Measurements from ENCODE around the gene PPFIBP1.

PPFIBP1 gene

GRCh38 chr12:27513155-27513824, 10.7 kb upstream of the PPFIBP1 start:
- no peaks in the 10 kb centered on the region for H3K9me3 ChIP-seq
- peaks cover 0 to 12% (median 0%) of the 10 kb centered on the region in 4 donors for H3K4me1 ChIP-seq
- H3K4me3 ChIP-seq = no peak overlapping the region
- no peaks in the 10 kb centered on the region for H3K27me3 ChIP-seq
- H3K27ac ChIP-seq = no peak overlapping the region
- intact Hi-C loops (cut with DNase I; ENCODE audit: low total_unique reads) = no loop called here
- no peak for TF ChIP-seq CTCF (IDR thresholded peaks at IDR 0.05)
- H3K36me3 ChIP-seq = no peaks in the 10 kb centered on the region
- no peak for DNase-seq

DNA sequence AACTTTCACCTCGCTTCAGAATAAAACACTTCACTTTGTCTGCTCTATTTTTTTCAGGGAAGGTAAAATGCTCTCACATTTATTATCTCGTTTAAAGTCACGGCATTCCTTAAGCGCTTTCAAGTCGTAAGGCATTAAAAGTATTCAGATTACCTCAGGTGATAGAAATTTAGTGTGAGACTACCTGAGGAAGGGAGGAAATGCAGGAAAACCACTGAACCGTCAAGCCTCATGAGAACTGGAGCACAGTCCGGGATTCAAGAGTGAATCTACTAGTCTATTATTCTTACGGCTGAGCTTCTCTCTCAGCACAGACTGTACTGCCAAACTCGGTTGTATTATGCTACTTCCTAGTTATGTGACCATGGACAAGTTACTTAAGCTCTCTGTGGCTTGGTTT, 8.3 kb upstream of the PPFIBP1 start:
- no peaks in the 10 kb centered on the region for H3K9me3 ChIP-seq
- no peaks in the 10 kb centered on the region for H3K36me3 ChIP-seq
- no peak overlapping the region for H3K27ac ChIP-seq
- intact Hi-C loops (cut with DNase I; ENCODE audit: low total_unique reads) = no loop called here
- peaks cover 0 to 12% (median 0%) of the 10 kb centered on the region in 4 donors for H3K4me1 ChIP-seq
- no peak for DNase-seq
- TF ChIP-seq CTCF (IDR thresholded peaks at IDR 0.05) = no peak
- no peaks in the 10 kb centered on the region for H3K27me3 ChIP-seq
- H3K4me3 ChIP-seq = no peak overlapping the region

GRCh38 chr12:27516625-27517024, 7.4 kb upstream of the PPFIBP1 start:
- Histone ChIP-seq H3K4me1 (peaks cover 0 to 8% (median 0%) of the 10 kb centered on the region in 4 donors), H3K36me3 (no peaks in the 10 kb centered on the region), H3K27ac (no peak overlapping the region), H3K9me3 (no peaks in the 10 kb centered on the region), H3K4me3 (no peak overlapping the region), H3K27me3 (no peaks in the 10 kb centered on the region)
- no peak for TF ChIP-seq CTCF (IDR thresholded peaks at IDR 0.05)
- no peak for DNase-seq
- intact Hi-C loops (cut with DNase I; ENCODE audit: low total_unique reads) = no loop called here

GRCh38 chr12:27517546-27517945, 6.5 kb upstream of the PPFIBP1 start:
- intact Hi-C loops (cut with DNase I; ENCODE audit: low total_unique reads) = no loop called here
- TF ChIP-seq CTCF (IDR thresholded peaks at IDR 0.05) = no peak
- Histone ChIP-seq H3K36me3 (no peaks in the 10 kb centered on the region), H3K27ac (no peak overlapping the region), H3K4me3 (no peak overlapping the region), H3K9me3 (no peaks in the 10 kb centered on the region), H3K4me1 (peaks cover 0 to 6% (median 0%) of the 10 kb centered on the region in 4 donors), H3K27me3 (no peaks in the 10 kb centered on the region)
- DNase-seq = no peak

DNA sequence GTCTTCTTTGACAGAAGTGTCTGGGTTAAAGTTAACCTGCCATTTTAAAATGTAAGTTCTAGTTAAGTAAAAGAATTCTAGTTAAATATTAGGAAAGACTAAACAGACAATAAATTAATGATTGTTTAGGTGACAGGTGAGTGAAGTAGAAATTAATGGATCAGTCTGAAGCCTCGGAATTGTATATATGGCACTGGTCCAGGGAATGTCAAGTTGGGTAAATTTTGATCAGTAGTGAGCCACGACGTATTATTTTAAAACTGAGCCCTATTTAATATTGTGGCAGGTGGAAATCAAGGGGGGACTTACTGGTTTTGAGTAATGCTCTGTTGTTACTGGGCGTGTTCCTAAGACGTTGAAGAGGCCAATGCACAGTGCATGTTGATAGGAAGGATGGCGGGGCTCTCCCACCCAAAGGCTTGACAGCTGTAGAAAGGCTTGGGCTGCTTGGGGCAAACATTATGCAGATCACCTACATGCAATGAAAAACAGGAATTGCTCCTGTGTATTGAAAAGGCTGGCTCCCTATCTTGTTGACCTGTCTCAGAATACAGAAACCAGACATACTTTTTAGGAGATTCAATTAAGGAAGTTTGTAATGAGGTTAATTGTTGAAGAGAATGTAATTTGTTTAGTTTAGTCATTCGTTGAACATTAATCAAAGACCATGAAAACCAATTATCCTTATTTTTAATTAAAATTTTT, 5.9 kb upstream of the PPFIBP1 start:
- peaks cover 0 to 9% (median 4%) of the 10 kb centered on the region in 4 donors for H3K4me1 ChIP-seq
- intact Hi-C loops (cut with DNase I; ENCODE audit: low total_unique reads) = no loop called here
- no peak overlapping the region for H3K4me3 ChIP-seq
- H3K27me3 ChIP-seq = no peaks in the 10 kb centered on the region
- no peak for TF ChIP-seq CTCF (IDR thresholded peaks at IDR 0.05)
- H3K9me3 ChIP-seq = no peaks in the 10 kb centered on the region
- no peak overlapping the region for H3K27ac ChIP-seq
- no peak for DNase-seq
- H3K36me3 ChIP-seq = no peaks in the 10 kb centered on the region
